Measurements from ENCODE around the gene STAMBPL1. TPM values are rescaled to one million over a fixed set of nuclear protein-coding genes. Genes with fewer than 3 reads are reported as not detected.

The STAMBPL1 gene
- total and polyA plus RNA-seq, 4 donors = 1.7 to 24.5 (median 5.1) TPM

DNA sequence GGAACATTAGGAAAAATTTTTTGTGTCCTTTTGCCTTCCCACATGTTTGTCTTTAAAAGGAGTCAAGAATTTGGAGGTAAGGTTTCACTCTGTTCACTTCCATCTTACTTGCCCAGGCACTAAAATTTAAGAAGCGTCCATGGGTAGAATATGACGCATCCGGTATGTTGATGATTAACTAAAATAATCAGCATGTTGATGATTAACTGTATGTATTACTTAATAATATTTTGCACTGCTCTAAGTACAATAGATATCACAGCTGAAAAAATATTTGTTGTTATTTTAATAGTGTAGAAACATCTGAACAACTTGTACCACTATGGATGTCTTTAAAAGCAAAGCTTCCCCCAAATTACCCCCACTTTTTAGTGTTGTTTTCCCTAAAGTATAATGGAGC is 39.9 kb upstream of the STAMBPL1 start:
- Histone ChIP-seq H3K4me1 (ENCODE audit: control insufficient read depth in 5 of 5, insufficient read depth in 5 of 5, low read length in 5 of 5) (no peaks in the 10 kb centered on the region), H3K4me3 (no peak overlapping the region), H3K9ac (ENCODE audit: insufficient read depth in 1 of 2, low read length in 2 of 2) (no peak overlapping the region), H3K9me3 (ENCODE audit: control insufficient read depth in 4 of 4, insufficient read depth in 3 of 4, low read length in 3 of 4) (no peaks in the 10 kb centered on the region), H3K27me3 (ENCODE audit: control insufficient read depth in 3 of 3, insufficient read depth in 3 of 3, low read length in 2 of 3) (no peaks in the 10 kb centered on the region), H3K27ac (ENCODE audit: low read depth in 1 of 2, low read length in 1 of 2) (no peak overlapping the region), H3K36me3 (ENCODE audit: control insufficient read depth in 4 of 4, insufficient read depth in 4 of 4, low read length in 4 of 4) (no peaks in the 10 kb centered on the region)
- DNase-seq (no peak), ATAC-seq (ENCODE audit: insufficient read depth, low FRiP score) (no peak)
- TF ChIP-seq, protein P1, sequence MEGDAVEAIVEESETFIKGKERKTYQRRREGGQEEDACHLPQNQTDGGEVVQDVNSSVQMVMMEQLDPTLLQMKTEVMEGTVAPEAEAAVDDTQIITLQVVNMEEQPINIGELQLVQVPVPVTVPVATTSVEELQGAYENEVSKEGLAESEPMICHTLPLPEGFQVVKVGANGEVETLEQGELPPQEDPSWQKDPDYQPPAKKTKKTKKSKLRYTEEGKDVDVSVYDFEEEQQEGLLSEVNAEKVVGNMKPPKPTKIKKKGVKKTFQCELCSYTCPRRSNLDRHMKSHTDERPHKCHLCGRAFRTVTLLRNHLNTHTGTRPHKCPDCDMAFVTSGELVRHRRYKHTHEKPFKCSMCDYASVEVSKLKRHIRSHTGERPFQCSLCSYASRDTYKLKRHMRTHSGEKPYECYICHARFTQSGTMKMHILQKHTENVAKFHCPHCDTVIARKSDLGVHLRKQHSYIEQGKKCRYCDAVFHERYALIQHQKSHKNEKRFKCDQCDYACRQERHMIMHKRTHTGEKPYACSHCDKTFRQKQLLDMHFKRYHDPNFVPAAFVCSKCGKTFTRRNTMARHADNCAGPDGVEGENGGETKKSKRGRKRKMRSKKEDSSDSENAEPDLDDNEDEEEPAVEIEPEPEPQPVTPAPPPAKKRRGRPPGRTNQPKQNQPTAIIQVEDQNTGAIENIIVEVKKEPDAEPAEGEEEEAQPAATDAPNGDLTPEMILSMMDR (IDR thresholded peaks at IDR 0.05; ENCODE audit: control extremely low read depth, extremely low read depth) = no peak
- 84 to 97% methylated on average over 3 of the region's 3 CpGs for WGBS, 2 donors

DNA sequence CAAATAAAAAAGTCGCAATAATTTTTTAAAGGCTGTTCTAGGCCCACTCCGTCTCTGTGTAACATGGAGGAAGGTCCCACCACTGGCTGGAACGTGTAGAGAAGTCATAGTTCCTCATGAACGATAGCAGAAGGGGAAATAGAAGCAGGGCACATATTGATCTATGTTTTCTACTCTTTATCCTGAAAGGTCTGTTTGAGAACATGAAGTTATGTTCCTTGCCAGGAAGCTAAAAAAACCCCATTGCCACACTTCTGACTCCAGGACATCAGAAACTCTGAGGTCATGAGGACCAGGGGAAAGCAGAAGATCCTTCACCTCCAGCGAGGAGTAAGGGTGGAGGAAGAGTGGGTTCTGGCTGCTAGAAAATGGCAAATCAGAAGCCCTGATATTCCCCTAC is 39.2 kb upstream of the STAMBPL1 start:
- H3K9me3 ChIP-seq (ENCODE audit: control insufficient read depth in 4 of 4, insufficient read depth in 3 of 4, low read length in 3 of 4) = no peaks in the 10 kb centered on the region
- DNase-seq (no peak), ATAC-seq (ENCODE audit: insufficient read depth, low FRiP score) (no peak)
- 50 to 81% methylated on average over 5 of the region's 5 CpGs for WGBS, 2 donors
- H3K9ac ChIP-seq (ENCODE audit: insufficient read depth in 1 of 2, low read length in 2 of 2) = no peak overlapping the region
- no peaks in the 10 kb centered on the region for H3K4me1 ChIP-seq (ENCODE audit: control insufficient read depth in 5 of 5, insufficient read depth in 5 of 5, low read length in 5 of 5)
- H3K27me3 ChIP-seq (ENCODE audit: control insufficient read depth in 3 of 3, insufficient read depth in 3 of 3, low read length in 2 of 3) = no peaks in the 10 kb centered on the region
- TF ChIP-seq, protein P1 (IDR thresholded peaks at IDR 0.05; ENCODE audit: control extremely low read depth, extremely low read depth) = no peak
- H3K4me3 ChIP-seq = no peak overlapping the region
- no peaks in the 10 kb centered on the region for H3K36me3 ChIP-seq (ENCODE audit: control insufficient read depth in 4 of 4, insufficient read depth in 4 of 4, low read length in 4 of 4)
- no peak overlapping the region for H3K27ac ChIP-seq (ENCODE audit: low read depth in 1 of 2, low read length in 1 of 2)

- no peaks in the 10 kb centered on the region for H3K27me3 ChIP-seq (ENCODE audit: control insufficient read depth in 3 of 3, insufficient read depth in 3 of 3, low read length in 2 of 3)
- 76 to 82% methylated on average over 6 of the region's 6 CpGs for WGBS, 2 donors
- H3K36me3 ChIP-seq (ENCODE audit: control insufficient read depth in 4 of 4, insufficient read depth in 4 of 4, low read length in 4 of 4) = no peaks in the 10 kb centered on the region
- no peaks in the 10 kb centered on the region for H3K9me3 ChIP-seq (ENCODE audit: control insufficient read depth in 4 of 4, insufficient read depth in 3 of 4, low read length in 3 of 4)
- TF ChIP-seq, protein P1 (IDR thresholded peaks at IDR 0.05; ENCODE audit: control extremely low read depth, extremely low read depth) = no peak
- ATAC-seq (ENCODE audit: insufficient read depth, low FRiP score) (no peak), DNase-seq (peak in 1 of 3 donors; percentile 26)
- H3K9ac ChIP-seq (ENCODE audit: insufficient read depth in 1 of 2, low read length in 2 of 2) = no peak overlapping the region
- H3K4me3 ChIP-seq = no peak overlapping the region
- H3K27ac ChIP-seq (ENCODE audit: low read depth in 1 of 2, low read length in 1 of 2) = no peak overlapping the region
- H3K4me1 ChIP-seq (ENCODE audit: control insufficient read depth in 5 of 5, insufficient read depth in 5 of 5, low read length in 5 of 5) = no peaks in the 10 kb centered on the region
These were observed 38.5 kb upstream of the STAMBPL1 start for GRCh38 chr10:88841316-88842111.
